HEK293 (cell line): Measurements from ENCODE around the gene RPS6KA4.

Experiments used
- CTCF ChIP-seq: fragments of 450-650 bp; formaldehyde crosslinking; IDR thresholded peaks from 2 replicates; pipeline ENCODE4 v1.5.1; 2016; ENCODE audit warnings: missing biosample characterization, missing genetic modification characterization
- HOXA7 ChIP-seq: sonication (generic); formaldehyde crosslinking; IDR thresholded peaks from 2 replicates; pipeline ENCODE4 v1.8.1; 2022; ENCODE audit warnings: missing genetic modification reagents, borderline replicate concordance
- KLF9 ChIP-seq: fragments of 450-650 bp; formaldehyde crosslinking; IDR thresholded peaks from 2 replicates; pipeline ENCODE4 v1.5.1; 2016; ENCODE audit warnings: missing biosample characterization, missing genetic modification characterization, low read depth
- PBX3 ChIP-seq: sonication (generic); formaldehyde crosslinking; IDR thresholded peaks from 2 replicates; pipeline ENCODE4 v1.8.1; 2022; ENCODE audit warnings: mild to moderate bottlenecking, moderate library complexity, missing genetic modification reagents
- ZEB2 ChIP-seq: fragments of 450-650 bp; formaldehyde crosslinking; IDR thresholded peaks from 2 replicates; pipeline ENCODE4 v1.5.1; 2016; ENCODE audit warnings: missing biosample characterization, missing genetic modification characterization

GRCh38 chr11:64351136-64351631 lies 7.8 kb upstream of the RPS6KA4 start:
- TF ChIP-seq CTCF (tag by site-specific recombination), result no peak
- no peak for TF ChIP-seq ZEB2 (tag by site-specific recombination)
- TF ChIP-seq PBX3 (CRISPR knock-in tag), result no peak
- TF ChIP-seq HOXA7 (CRISPR knock-in tag), result no peak
- TF ChIP-seq KLF9, result no peak
